Liver (tissue), 3 donors: Measurements from ENCODE around the gene TBC1D12.
A peak's percentile ranks its signal among the peaks of the same experiment; 100 is the strongest.

ENCODE experiments used
- ATF3 ChIP-seq: IDR thresholded peaks from 2 replicates; pipeline ENCODE4 v1.6.1; 2016; ENCODE audit warnings: antibody characterized with exemption
- CTCF ChIP-seq: fragments of 150-350 bp; IDR thresholded peaks from 2 replicates; pipeline ENCODE4 v1.5.1; 2017; ENCODE audit warnings: improper control_type of control experiment, low read depth, low read length; ENCODE audit not compliant: missing input control
- EGR1 ChIP-seq, 2 donors: IDR thresholded peaks; 2 replicates each; pipeline ENCODE4 v1.6.1; 2016 to 2018; ENCODE audit warnings: antibody characterized with exemption in 2 of 2, low read depth in 2 of 2
- GABPA ChIP-seq, 2 donors: IDR thresholded peaks in 1 of 2; conservative IDR thresholded peaks in 1 of 2; 2 replicates each; pipeline ENCODE4 v1.6.1; 2016; ENCODE audit warnings: antibody characterized with exemption in 2 of 2, mild to moderate bottlenecking in 1 of 2, moderate library complexity in 1 of 2
- JUND ChIP-seq, 2 donors: IDR thresholded peaks; 2 replicates each; pipeline ENCODE4 v1.6.1; 2016; ENCODE audit warnings: antibody characterized with exemption in 2 of 2
- MAX ChIP-seq: IDR thresholded peaks from 2 replicates; pipeline ENCODE4 v1.6.1; 2016; ENCODE audit warnings: antibody characterized with exemption
- RAD21 ChIP-seq, 2 donors: IDR thresholded peaks; 2 replicates each; pipeline ENCODE4 v1.6.1; 2016; ENCODE audit warnings: antibody characterized with exemption in 2 of 2, mild to moderate bottlenecking in 2 of 2
- REST ChIP-seq: IDR thresholded peaks from 2 replicates; pipeline ENCODE4 v1.6.1; 2016; ENCODE audit warnings: antibody characterized with exemption, mild to moderate bottlenecking
- RXRA ChIP-seq, 2 donors: IDR thresholded peaks; 2 replicates each; pipeline ENCODE4 v1.6.1; 2017 to 2018; ENCODE audit warnings: antibody characterized with exemption in 2 of 2, mild to moderate bottlenecking in 1 of 2
- SP1 ChIP-seq: IDR thresholded peaks from 2 replicates; pipeline ENCODE4 v1.6.1; 2018; ENCODE audit warnings: antibody characterized with exemption, mild to moderate bottlenecking
- TAF1 ChIP-seq: conservative IDR thresholded peaks from 2 replicates; pipeline ENCODE4 v1.6.1; 2016; ENCODE audit warnings: antibody characterized with exemption, mild to moderate bottlenecking
- YY1 ChIP-seq: IDR thresholded peaks from 2 replicates; pipeline ENCODE4 v1.6.1; 2016; ENCODE audit warnings: antibody characterized with exemption, mild to moderate bottlenecking
- ZBTB33 ChIP-seq: IDR thresholded peaks from 2 replicates; pipeline ENCODE4 v1.6.1; 2016; ENCODE audit warnings: antibody characterized with exemption
- donor health status: healthy.
- donor health status: healthy.

GRCh38 chr10:94439275-94439861 is 37.0 kb downstream of the TBC1D12 start:
- TF ChIP-seq CTCF (peak; percentile 5), YY1 (no peak), MAX (no peak), ZBTB33 (no peak), RXRA (IDR thresholded peaks at IDR 0.05) (no peak), SP1 (no peak), JUND (IDR thresholded peaks at IDR 0.05) (no peak), GABPA (IDR thresholded peaks at IDR 0.05 in 1 of 2, conservative IDR thresholded peaks at IDR 0.05 in 1 of 2) (no peak), REST (no peak), TAF1 (no peak), RAD21 (IDR thresholded peaks at IDR 0.05) (peak in 1 of 2 donors; percentile 30), EGR1 (IDR thresholded peaks at IDR 0.05; ENCODE audit: low read depth in 2 of 2) (no peak), ATF3 (no peak)
